Osteocyte (in vitro differentiated cells): ENCODE measurements around the gene CCL4. TPM values are rescaled to one million over a fixed set of nuclear protein-coding genes. Genes with fewer than 3 reads are reported as not detected.

ENCODE experiments used
- DNase-seq: peaks from one replicate; pipeline ENCODE4 v3.0.0; 2021; ENCODE audit warnings: mixed read lengths; ENCODE audit not compliant: unreplicated experiment; ENCODE audit errors: extremely low spot score
- H3K27ac Mint-ChIP-seq: one replicate; pipeline ENCODE4 v1.8.0; 2021; ENCODE audit warnings: mild to moderate bottlenecking, mixed read lengths; ENCODE audit not compliant: unreplicated experiment
- H3K27me3 Mint-ChIP-seq: one replicate; pipeline ENCODE4 v1.8.0; 2021; ENCODE audit warnings: mixed read lengths; ENCODE audit not compliant: unreplicated experiment
- H3K36me3 Mint-ChIP-seq: one replicate; pipeline ENCODE4 v1.8.0; 2021; ENCODE audit warnings: mixed read lengths; ENCODE audit not compliant: unreplicated experiment
- H3K4me1 Mint-ChIP-seq: one replicate; pipeline ENCODE4 v1.8.0; 2021; ENCODE audit warnings: mixed read lengths; ENCODE audit not compliant: unreplicated experiment
- H3K4me3 Mint-ChIP-seq: one replicate; pipeline ENCODE4 v1.8.0; 2021; ENCODE audit warnings: mild to moderate bottlenecking, moderate library complexity, mixed read lengths; ENCODE audit not compliant: unreplicated experiment
- H3K9me3 Mint-ChIP-seq: one replicate; pipeline ENCODE4 v1.8.0; 2021; ENCODE audit warnings: mixed read lengths; ENCODE audit not compliant: unreplicated experiment
- total RNA-seq: library from RNA; stranded (reverse); gene quantifications from 2 replicates; pipeline ENCODE4 v1.2.1, GENCODE V29; 2021
- TF ChIP-seq, protein P1 (sequence below): fragments of 200-600 bp; sonication (generic); IDR thresholded peaks from 2 replicates; pipeline ENCODE4 v1.5.0; 2021; ENCODE audit warnings: antibody characterized with exemption, mild to moderate bottlenecking, moderate library complexity

Gene CCL4
- total RNA-seq, 1 donor from 2014 or later, result not detected

DNA sequence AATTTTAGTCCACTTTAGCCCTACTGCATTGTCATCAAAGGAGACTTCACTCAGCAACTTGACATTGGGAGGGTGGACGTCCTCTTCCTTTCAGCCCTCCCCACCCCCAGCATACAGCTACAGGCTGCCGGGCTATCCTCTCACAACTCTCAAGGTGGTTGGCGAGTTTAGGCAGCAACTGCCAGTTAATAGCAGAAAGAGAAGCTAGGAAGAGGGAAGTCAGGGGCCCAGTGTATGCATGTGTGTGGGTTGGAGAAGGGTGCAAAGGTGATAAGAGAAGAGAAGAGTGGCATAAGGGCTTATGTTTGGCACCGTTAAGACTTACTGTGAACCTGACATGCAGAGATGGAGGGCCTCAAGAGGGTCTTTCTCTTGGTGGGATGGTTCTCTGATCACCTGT, 31.8 kb downstream of the CCL4 start:
- TF ChIP-seq, protein P1, sequence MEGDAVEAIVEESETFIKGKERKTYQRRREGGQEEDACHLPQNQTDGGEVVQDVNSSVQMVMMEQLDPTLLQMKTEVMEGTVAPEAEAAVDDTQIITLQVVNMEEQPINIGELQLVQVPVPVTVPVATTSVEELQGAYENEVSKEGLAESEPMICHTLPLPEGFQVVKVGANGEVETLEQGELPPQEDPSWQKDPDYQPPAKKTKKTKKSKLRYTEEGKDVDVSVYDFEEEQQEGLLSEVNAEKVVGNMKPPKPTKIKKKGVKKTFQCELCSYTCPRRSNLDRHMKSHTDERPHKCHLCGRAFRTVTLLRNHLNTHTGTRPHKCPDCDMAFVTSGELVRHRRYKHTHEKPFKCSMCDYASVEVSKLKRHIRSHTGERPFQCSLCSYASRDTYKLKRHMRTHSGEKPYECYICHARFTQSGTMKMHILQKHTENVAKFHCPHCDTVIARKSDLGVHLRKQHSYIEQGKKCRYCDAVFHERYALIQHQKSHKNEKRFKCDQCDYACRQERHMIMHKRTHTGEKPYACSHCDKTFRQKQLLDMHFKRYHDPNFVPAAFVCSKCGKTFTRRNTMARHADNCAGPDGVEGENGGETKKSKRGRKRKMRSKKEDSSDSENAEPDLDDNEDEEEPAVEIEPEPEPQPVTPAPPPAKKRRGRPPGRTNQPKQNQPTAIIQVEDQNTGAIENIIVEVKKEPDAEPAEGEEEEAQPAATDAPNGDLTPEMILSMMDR, result no peak
- no peak for DNase-seq

DNA sequence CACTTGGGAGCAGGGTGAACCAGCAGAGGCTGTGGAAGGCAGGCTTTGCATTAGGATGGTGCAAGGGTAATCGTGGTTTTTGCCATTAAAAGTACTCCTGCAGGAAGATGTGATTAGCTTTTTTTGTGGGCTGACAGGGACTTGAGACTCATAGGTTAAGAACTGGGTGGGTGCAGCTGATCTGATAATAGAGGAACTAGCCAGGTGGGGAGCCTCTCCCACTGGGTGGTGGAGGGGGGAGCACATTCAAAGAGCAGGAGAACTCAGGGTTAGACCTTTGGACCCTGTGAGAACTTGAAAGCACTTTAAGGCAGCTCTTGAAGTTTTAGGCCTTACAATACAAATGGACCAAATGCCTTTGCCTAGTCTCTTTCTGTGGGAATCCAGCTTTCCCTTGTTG, 32.4 kb downstream of the CCL4 start:
- Mint-ChIP-seq H3K27me3 (peaks cover 21% of the 10 kb centered on the region), H3K36me3 (no peaks in the 10 kb centered on the region), H3K4me1 (no peaks in the 10 kb centered on the region), H3K27ac (no peak overlapping the region), H3K9me3 (no peaks in the 10 kb centered on the region), H3K4me3 (no peak overlapping the region)
- no peak for DNase-seq
- TF ChIP-seq, protein P1, result no peak

More for the DNA sequence above, 31.8 kb downstream of the CCL4 start:
- H3K9me3 Mint-ChIP-seq, result no peaks in the 10 kb centered on the region
- peaks cover 18% of the 10 kb centered on the region for H3K27me3 Mint-ChIP-seq
- H3K4me3 Mint-ChIP-seq, result no peak overlapping the region
- no peaks in the 10 kb centered on the region for H3K36me3 Mint-ChIP-seq
- no peaks in the 10 kb centered on the region for H3K4me1 Mint-ChIP-seq
- H3K27ac Mint-ChIP-seq, result no peak overlapping the region

DNA sequence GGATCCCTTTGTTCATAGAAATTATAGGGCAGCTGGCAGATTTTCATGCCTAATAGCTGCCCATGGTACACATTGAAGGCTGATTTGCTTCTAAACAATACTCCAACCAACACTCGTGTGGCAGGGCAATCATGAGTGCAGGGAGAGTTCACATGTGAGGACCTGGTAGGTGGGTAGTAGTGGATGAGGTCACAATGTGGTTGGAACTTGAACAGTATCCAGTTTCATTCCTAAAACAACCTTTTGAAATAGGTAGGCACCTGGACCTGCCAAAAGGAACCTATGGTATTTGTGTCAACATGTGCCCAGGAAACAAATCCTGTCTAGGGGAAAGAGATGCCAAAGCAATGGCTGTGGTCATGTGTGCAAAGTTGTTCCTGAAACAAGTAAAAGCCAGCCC, 32.8 kb downstream of the CCL4 start:
- TF ChIP-seq, protein P1, result no peak
- Mint-ChIP-seq H3K27ac (no peak overlapping the region), H3K27me3 (peaks cover 24% of the 10 kb centered on the region), H3K36me3 (no peaks in the 10 kb centered on the region), H3K4me1 (no peaks in the 10 kb centered on the region), H3K9me3 (no peaks in the 10 kb centered on the region), H3K4me3 (no peak overlapping the region)
- DNase-seq, result no peak

DNA sequence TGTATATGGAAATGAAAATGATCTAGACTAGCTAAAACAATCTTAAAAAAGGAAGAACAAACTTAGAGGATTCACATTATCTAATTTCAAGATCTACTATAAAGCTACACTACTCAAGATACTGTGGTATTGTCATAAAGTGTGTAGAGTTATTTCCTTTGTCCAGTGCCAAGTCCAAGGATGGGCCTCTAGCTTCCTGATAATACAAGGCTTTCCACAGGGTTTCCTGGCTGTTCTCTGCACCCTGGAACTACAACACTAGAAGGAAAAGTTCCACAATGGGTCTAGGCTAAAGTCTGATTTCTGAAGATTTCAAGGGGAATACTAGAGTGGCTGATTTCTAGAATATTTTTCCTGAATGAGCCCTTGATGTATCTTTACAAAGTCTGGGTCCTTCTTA, 38.6 kb downstream of the CCL4 start:
- H3K27me3 Mint-ChIP-seq, result peaks cover 37% of the 10 kb centered on the region
- H3K9me3 Mint-ChIP-seq, result no peaks in the 10 kb centered on the region
- H3K36me3 Mint-ChIP-seq, result no peaks in the 10 kb centered on the region
- no peak for DNase-seq
- no peaks in the 10 kb centered on the region for H3K4me1 Mint-ChIP-seq
- no peak overlapping the region for H3K27ac Mint-ChIP-seq
- no peak overlapping the region for H3K4me3 Mint-ChIP-seq
- TF ChIP-seq, protein P1, result no peak

DNA sequence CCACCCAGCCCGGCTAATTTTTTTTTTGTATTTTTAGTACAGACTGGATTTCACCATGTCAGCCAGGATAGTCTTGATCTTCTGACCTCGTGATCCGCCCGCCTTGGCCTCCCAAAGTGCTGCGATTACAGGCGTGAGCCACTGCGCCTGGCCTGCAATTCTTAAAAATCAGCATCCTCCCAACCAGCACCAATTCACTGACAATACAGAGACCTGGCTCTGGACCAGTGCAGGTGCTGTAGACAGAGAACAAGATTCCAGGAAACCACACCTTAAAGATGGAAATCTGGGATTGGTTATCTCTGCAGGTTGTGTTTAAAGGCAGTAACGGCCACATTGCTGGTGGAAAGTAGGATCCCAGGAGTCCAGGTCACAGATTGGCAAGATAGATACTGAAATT, 39.2 kb downstream of the CCL4 start:
- Mint-ChIP-seq H3K4me1 (no peaks in the 10 kb centered on the region), H3K4me3 (no peak overlapping the region), H3K9me3 (no peaks in the 10 kb centered on the region), H3K27ac (no peak overlapping the region), H3K36me3 (no peaks in the 10 kb centered on the region), H3K27me3 (peaks cover 41% of the 10 kb centered on the region)
- DNase-seq, result no peak
- TF ChIP-seq, protein P1, result no peak
